HG03060 (cell line): ENCODE data around the gene TMEM101.
"Not testable (repeated sequence)": the region's sequence is repeated elsewhere in the genome, so short reads cannot be mapped to it uniquely, and the experiment has no call there.

Experiments
- ATAC-seq: cut with Tn5 transposase; IDR thresholded peaks from one replicate; pipeline ENCODE4 v1.9.1; 2021; ENCODE audit warnings: low read depth, moderate number of reproducible peaks; ENCODE audit not compliant: unreplicated experiment

Gene TMEM101

DNA sequence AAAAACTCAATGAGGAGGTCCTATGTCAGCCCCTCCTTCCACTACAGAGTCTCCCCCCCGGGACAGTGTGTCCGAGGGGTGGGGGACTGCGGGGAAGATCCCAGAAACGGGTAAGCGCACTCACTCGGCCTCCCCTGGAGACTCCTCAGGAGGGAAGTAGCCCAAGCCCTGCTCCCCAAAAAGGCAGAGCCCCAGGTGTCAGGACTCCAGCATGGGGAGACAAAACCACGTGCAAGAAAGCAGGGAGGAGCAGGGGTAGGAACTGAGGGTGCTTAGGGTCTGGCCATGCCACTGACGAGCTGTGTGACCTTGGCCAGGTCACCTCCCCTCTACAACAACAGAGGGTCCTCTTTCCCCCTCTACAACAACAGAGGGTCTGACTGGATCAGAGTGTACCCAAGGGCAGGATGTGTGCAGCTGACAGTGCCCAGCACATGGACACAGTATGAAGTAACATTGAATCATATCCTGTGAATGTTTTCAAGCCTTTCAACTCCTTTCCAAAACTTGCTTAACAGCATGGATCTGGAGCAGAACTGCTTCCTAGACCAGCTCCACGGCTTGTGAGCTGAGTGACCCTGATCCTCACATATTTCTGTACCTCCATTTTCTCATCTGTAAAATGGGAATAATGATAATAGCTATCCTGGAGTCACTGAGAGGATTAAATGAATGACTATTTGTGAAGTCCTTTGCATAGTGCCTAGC lies 12.5 kb downstream of the TMEM101 start:
- no peak for ATAC-seq

DNA sequence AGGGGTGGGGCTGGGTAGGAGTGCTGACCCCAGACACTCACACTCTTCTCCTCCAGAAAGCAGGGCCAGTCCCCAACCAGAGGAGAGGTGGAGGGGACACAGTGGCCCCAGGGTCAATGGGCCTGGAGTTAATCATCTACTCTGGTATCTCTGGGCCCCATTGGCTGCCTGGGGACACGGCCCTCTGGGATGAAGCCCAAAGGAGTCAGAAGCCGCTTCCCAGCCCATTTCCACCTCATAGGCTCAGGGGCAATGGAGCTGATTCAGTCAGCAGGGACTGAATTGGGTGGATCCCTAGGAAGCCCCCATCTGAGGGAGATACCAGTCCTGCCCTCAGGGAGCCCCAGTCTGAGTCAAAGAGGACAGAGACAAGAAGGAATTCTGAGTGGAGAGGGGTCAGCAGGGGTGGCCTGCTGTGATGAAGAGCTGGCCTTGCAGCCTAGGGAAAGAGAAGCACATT lies 13.3 kb downstream of the TMEM101 start:
- no peak for ATAC-seq

DNA sequence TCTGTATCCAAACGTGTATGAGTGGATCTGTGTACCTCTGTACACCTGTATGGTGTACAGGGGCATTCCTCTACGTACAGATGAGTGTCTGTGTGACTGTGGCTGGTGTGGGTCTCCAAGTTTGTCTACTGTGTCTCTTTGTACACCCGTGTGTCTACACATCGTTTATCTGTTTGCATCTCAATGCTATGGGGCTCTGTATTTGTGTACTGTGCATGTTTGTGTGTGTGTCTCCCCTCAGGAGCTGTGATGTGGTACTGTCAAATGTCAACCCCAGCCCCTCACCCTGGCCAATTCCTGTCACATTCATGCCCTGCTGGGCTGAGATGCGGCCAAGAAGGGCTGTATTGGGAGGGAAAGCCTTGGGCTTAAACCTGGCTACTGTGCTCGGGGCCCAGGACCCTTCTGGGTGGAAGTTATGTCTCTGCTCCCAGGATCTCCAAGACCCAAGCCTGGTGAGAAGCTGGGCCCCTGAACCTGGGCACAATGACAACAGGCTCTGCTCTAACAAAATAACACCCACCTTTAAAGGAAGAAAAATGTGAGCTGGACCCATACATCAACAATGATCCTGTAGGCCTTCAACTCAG lies 13.8 kb downstream of the TMEM101 start:
- ATAC-seq, result no peak

DNA sequence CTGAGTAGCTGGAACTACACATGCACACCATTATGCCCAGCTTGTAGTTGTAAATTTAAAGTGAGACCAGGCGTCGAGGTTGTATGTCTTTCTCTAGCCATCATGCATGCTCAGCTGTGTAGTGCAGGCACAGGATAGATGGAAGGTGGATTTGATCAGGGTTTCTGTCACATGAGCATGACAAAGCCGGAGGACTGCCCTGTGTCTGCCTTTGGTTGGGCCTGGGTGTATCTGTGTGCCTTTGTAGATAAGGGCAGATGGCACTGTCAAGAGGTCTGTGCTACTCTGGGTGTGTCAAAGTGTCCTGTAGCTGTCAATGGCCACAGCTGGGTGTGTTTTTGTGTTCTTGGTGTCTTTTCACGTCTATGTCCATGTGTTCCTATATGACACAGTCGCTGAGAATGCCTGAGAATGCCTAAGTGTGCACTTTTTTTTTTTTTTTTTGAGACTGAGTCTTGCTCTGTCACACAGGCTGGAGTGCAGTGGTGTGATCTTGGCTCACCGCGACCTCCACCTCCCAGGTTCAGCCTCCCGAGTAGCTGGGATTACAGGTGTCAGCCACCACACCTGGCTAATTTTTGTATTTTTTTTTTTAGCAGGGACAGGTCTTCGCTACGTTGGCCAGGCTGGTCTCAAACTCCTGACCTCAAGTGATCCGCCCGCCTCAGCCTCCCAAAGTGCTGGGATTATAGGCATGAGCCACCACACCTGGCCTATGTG lies 14.5 kb downstream of the TMEM101 start:
- ATAC-seq, result no peak

DNA sequence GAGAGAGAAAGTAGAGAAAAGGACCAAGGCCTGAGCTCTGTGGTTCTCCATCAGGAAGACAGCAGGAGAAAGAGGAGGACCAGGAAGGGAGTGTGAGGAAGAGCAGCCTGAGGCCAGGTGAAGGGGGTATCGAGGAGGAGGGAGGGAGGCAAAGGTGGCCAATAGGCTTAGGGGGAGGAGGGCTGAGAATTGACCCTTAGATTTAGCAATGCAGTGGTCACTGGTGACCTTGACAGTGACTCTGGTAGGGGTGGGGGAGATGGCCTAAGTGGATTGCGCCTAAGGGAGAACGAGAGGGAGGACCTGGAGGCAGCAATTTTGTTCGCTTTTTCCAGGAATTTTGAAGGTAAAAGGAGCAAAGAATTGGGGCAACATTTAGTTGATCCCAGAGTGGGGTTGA lies 15.7 kb downstream of the TMEM101 start:
- no peak for ATAC-seq

DNA sequence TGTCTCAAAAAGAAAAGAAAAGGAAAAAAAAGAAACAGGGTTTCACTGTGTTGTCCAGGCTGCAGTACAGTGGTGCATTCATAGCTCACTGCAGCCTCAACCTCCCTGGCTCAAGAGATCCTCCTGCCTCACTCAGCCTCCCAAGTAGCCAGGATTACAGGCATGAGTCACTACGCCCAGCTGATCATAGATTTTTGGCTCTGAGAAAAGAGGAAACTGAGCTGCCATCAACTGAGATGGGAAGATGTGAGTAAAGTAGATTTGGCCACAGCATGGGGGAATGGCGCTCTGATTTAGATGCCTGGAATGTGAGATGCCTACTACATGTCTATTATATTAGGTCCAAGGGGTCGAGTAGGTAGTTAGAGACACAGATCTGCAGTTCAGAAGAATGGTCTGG lies 16.2 kb downstream of the TMEM101 start:
- no peak for ATAC-seq

DNA sequence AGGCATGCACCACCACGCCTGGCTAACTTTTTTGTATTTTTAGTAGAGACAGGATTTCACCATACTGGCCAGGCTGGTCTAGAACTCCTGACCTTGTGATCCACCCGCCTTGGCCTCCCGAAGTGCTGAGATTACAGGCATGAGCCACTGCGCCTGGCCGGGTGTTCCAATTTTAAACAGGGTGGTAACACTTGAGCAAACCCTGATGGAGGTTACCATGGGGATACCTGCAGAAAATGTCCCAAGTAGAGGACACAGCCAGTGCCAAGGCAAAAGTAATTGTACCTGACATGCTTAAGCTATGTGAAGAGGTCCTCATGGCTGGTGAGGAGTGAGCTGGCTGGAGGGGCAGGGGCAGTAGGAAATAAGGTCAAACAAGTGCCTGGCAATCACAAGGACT lies 17.6 kb downstream of the TMEM101 start:
- ATAC-seq, result not testable (repeated sequence)

DNA sequence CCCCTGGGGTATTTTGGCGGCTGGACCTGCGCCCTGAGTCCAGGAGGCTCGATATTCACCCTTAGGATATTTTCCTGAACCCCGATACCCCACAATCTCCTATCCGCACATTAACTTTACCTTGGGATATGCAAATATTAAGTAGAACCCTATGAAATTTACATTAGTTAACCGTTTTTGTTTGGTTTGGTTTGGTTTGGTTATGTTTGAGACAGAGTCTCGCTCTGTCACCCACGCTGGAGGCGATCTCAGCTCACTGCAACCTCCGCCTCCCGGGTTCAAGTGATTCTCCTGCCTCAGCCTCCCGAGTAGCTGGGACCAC lies 19.7 kb downstream of the TMEM101 start:
- ATAC-seq, result no peak

DNA sequence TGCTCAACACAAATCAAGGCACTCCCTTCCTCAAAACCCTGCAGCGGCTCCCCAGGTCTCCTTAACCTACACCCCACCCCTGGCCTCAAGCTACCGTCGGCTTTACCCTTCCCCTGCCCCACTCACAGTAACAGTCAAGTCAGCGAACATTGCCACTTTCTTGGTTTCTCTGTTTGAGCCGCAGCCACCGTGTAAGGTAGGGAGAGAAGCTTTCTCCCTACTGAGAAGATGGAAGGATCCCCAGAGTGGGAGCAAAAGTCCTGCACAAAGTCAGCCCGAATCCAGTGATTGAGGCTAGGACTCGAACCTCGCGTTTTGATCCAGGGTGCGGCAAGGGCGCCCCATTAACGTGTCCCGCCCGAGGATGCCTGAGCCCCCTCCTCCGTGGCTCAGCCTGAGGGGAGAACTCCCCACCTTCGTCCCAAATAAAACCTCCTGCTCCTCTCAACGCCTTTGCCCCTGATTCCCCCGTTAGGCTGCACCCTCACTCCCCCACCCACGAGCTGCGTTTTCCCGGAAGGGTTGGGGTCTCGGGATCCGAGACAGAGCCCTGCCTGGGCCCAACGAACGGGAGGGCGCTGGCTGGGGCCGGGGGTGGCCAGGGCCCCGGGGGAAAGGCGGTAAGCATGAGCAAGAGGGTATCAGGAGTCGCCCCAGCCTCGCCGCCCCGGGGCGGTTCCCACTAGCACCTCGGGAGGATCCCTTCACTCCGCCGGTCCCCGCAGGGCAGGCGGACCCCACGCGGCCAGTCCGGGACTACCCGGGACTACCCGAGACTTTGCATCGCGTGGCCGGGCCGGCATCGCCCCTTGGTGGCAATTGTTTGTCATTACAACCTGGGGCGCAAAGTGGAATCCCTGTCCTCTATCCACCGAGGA lies 20.3 kb downstream of the TMEM101 start:
- no peak for ATAC-seq

DNA sequence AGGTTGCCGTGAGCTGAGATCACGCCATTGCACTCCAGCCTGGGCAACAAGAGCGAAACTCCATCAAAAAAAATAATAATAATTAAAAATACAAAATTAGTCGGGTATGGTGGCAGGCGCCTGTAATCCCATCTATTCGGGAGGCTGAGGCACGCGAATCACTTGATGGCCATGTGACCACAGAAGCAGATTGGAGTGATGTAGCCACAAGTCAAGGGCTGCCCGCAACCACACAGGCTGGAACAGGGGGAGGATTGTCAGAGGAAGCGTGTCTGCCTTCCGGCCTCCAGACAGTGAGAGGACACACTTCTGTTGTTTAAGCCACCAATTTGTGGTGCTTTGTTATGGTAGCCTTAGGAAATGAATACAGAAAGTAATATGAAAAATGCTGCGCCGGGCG lies 22.1 kb downstream of the TMEM101 start:
- ATAC-seq, result no peak

DNA sequence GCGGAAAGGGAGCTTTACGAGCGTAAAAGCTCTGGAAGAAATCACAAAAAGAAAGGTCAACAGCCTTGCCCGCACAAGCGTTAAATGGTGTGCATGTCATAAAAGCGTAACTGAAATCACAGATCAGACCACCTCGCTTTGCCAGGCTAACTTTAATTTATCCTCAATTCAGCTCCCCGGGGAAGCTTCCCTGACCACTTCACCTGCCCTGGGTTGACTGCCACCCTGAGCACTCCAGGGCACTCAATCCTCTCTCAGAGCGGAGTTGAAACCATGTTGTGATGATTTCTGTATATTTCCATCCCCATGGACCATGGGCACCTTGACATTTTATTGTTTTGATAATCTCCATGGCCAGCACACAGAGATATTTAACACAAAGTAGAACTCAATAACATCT lies 26.5 kb downstream of the TMEM101 start:
- no peak for ATAC-seq

DNA sequence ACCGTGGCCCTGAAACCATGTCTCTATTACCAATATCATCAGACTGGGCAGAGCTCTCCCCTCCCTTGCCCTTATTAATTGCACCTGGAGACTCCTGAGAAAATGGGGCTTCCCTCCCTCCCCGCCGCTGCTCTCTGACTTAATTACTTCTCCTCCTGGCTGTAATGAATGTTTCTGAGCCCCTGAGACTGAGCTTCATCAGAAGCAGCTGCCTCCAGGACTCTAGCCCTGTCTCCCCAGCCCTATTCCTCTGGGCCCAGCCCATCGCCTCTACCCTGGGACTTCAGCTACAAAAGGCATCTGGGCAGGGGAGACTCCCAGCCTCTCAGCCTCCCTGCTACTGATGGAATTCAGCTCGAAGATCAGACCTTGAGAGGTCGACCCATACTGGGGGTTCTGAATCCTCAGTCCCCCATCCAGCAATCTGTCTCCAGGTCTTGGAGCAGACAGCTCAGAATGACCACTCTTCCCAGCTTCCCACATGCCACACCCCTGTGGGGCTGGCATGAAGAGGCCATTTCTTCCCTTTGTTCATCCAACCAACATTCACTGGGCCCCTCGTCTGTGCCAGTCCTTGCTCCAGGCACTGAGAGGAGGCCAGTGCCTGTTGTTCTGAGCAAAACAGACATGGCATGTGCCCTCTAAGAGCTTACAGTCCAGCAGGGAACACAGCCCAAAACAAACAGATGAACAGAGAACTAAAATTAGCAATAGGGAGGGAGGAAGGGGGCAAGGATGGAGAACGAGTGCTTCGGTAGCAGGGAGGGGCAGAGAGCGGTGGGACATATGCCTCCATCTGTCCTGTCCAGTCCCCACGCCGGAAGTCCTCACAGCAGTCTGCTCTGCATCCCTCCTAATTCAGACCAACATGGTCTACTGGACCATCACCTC lies 27.4 kb downstream of the TMEM101 start:
- ATAC-seq, result no peak

DNA sequence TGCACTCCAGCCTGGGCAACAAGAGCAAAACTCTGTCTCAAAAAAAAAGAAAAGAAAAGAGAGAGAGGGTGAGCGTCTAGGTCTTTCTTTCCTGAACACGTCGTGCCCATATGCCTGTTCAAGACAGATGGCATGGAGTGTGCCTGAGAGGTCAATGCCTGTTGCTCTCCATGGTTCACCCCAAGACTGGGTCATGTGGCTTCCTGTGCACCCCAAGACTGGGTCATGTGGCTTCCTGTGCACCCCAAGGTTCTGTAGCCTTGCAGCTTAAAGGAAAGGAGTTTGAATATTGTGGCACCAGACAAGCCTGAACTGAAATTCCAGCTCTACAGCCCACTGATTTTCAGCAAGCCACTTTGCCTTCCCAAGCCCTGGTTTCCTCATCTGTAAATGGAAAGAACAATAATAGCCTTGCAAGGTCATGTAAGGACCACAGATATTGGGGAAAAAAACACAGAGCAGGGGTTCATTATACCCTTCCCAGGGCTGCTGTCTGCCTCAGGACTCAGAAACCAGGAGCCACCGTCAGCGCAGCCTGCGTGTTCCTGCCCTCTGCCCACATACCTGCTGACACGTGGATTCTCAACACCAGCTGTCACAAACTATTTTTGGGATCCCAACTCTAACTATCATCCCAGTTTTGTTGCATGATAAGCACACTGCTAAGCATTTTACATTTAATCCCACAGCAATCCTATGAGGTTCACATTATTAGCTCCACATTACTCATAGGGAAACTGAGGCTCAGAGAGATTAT lies 28.4 kb downstream of the TMEM101 start:
- ATAC-seq, result no peak

DNA sequence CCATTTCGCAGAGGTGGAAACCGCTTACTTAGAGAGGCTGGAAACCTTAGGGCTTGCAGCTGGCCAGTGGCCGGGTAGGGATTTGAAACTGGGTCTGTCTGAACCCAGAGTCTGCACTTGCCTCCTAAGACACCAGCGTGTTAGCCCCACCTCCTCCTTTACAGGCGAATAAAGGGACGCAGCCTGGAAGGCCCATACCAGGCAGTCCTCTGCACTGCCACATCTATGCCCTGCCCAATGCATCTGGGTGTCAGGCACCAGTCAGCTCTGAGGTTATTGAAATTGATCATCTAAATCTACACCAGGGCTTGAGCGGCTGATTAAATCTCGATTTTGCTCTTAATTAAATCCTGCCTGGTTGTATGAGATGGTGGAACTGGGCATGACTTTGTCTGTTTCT lies 30.2 kb downstream of the TMEM101 start:
- ATAC-seq, result no peak

DNA sequence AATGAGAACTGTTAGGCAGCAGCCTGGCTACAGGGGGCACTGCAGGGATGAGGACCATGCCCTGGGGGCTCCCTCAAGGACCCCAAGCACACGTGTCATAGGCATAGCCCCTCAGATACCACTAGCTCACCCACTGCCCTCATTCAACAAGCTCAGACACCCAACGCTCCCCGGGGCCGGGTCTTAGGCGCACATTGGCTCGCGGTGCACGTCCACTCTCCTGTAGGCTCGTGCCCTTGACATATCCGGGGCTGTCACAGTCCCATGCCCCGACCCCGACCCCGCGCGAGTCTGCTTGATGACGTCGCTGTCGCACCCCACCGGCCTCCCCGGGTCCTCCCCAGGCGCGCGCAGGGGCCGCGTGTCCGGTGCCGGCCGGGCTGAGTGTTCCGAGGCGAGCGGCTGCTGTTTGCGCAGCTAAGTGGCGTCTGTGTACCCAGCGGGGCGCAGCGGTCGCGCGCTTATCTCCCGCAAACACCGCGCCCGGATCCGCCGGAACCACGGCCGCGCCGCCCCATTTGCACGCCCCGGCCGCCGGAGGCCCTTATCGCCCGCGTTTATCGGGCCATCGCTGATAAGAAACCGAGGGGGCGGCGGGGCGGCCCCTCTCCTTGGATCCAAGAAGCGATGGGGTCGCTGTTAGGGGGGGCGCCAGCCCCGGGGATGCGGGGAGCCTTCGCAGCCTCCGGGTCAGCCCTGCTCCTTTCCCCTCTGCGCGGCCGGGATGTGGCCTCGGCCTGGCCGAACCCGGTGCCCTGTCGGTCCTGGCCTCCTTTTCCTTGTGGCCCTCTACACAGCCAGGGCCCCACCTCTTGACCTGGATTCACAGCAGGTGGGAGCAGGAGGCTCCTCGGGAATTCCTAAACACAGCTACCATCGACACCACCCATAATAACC lies 31.0 kb downstream of the TMEM101 start:
- no peak for ATAC-seq

DNA sequence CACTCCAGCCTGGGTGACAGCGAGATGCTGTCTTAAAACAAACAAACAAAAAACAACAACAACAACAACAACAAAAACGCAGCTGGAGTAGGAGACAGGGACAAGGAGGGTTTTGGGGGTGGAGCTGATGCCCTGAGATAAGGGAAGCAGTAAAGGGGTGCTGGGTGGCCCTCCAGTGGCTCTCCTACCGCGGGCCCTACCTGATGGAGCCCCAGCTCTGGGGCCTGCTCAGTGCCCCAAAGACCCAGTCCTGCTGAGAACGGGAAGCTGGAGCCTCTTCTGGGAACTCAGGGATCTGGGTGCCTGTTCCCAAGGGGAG lies 31.6 kb downstream of the TMEM101 start:
- ATAC-seq, result no peak

DNA sequence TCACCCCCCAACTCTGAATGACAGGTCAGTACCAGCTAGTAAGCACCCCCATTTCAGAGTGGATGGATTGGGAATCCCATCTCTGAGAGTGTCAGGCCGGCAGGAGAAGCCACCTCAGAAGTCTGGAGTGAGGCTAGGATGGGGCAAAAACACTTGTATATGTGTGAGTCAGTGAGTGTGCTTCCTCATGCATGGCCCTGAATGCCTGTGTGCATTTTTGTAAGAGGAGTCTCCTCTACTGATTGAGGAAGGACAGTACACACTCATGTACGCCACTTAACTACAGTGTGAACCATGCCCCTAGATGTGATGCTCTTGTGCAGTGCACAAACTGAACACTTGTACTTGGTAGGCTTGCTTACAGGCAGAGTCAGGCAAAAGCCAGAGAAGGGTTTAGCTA lies 32.6 kb downstream of the TMEM101 start:
- no peak for ATAC-seq

DNA sequence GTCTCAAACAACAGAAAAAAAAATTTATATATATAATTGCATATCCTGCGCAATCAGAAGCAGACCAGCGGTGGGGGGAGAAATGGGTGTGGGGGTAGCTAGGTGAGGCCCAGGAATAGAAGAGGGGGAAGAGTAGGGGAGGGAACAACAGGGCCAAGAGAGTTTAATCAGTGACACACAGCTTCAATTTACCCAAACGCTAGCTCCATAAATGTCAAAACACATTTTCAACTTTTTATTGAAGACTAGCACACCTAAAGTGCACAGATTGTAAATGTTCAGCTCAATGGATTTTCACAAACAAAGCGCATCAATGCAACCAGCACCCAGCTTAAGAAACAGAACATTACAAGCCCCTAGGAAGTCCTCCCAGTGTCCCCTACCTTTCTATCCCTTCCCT lies 35.1 kb downstream of the TMEM101 start:
- ATAC-seq, result no peak

DNA sequence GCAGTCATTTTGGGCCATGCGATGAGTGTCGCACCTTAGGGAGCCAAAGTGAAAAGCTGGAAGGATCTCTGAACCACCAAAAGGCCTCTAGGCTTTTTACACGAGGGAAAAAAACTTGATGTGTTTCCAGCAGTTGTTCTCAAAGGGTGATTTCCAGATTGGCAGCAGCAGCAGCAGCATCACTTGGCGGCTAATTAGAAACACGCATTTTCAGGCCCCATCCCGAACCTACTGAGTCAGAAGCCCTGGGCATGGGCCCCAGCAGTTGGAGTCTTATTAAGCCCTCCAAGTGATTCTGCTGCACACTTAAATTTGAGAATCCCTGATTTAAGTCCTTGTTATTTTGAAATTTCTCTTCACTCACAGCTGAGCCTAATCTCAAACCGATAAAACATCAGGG lies 35.8 kb downstream of the TMEM101 start:
- ATAC-seq, result no peak
